NCI-H2196 (cell line): ENCODE measurements around the gene IL17RD.

Experiments used
- DNase-seq: peaks from one replicate; lab custom pipeline; 2025; ENCODE audit not compliant: unreplicated experiment; lab: John Stamatoyannopoulos, UW

IL17RD gene

DNA sequence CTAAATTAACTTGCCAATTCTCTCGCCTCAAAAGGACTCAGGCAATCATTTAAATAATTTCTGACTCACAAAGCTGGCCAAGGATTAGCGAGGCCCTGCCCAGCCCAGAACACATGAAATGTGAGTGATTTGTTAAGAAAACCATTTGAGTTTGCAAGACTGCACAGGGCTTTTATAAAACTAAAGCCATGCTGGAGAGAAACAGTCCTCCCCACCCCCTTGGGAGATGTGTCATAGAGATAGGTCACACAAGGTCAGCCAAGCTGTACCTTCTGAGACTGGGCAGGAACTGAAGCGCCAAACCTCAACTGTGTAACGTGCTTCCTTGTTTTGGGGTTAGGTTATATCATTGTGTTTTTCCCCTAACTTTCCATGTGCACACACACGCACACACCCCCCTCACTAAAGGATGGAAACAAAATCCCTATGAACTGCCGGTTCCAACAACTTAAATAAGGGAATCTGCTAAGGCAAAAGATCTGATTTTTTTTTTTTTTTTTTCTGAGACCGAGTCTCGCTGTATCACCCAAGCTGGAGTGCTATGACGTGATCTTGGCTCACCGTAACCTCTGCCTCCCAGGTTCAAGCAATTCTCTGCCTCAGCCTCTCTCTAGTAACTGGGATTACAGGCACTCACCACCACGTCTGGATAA lies 96.6 kb downstream of the IL17RD start:
- DNase-seq = no peak

DNA sequence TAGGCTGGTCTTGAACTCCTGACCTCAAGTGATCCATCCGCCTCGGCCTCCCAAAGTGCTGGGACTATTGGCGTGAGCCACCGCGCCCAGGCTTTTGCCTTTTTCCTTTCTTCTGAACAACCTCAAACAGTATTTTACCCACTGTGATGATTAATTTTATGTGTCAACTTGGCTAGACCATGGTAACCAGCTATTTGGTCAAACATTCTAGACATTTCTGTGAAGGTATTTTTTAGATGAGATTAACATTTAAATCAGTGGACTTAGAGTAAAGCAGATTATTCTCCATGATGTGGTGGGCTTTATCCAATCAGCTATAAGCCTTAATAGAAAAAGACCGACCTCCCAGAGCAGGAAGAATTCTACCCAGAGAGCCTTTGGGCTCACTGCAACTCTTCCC lies 98.7 kb downstream of the IL17RD start:
- DNase-seq = no peak

DNA sequence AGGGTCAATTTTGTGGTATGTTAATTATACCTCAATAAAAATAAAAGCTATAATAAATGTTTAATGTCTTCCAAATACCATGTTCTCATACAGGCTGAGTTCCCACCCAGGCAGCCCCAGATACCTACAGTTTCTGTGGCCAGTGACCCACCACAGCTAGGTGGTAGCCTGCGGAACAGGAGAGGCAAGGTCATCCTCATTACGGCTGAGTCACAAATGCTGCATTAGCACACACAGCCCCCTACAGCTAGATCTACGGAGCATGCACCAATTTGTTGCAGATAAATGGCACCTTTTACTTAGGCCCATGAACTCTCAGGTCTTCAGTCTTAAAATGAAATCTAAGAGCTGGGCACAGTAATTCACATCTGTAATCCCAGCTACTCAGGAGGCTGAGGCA lies 99.6 kb downstream of the IL17RD start:
- no peak for DNase-seq

DNA sequence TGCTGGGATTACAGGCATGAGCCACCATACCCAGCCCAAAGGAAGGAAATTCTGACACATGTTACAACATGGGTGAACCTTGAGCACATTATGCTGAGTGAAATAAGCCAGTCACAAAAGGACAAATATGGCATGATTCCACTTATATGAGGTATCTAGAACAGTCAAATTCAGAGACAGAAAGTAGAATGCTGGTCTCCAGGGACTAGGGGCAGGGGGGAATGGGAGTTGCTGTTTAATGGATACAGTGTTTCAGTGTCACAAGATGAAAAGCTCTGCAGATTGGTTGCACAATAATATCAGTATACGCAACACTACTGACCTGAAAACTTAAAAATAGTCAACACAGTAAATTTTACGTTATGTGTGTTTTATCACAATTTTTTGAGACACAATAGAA lies 100.6 kb downstream of the IL17RD start:
- no peak for DNase-seq

DNA sequence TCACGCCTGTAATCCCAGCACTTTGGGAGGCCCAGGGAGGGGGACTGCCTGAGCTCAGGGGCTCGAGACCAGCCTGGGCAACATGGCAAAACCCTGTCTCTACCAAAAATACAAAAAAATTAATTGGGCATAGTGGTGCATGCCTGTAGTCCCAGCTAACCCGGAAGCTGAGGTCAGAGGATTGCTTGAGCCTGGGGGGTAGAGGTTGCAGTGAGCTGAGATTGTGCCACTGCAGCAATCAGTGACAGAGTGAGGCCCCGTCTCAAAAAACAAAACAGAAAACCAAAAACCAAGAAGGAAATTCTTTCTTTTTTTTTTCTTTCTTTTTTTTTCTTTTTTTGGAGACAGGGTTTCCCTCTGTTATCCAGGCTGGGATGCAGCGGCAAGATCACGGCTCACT lies 101.2 kb downstream of the IL17RD start:
- DNase-seq = no peak

DNA sequence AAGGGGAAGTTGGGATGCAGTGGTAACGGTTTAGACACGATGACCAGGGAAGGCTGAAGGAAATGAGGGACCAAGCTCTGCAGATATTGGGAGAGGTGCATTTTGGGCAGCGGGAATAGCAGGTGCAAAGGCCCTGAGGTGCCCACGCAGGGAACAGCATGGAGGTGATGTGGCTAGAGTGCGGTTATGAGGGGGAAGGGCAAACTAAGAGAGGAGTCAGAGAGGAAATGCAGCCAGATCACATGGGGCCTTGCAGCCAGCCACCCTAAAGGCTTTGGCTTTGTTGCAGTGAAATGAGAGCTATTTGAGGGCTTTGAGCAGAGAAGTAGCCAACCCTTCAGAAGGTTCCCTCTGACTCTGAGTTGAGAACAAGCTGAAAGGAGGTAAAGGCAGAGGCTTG lies 102.1 kb downstream of the IL17RD start:
- no peak for DNase-seq

DNA sequence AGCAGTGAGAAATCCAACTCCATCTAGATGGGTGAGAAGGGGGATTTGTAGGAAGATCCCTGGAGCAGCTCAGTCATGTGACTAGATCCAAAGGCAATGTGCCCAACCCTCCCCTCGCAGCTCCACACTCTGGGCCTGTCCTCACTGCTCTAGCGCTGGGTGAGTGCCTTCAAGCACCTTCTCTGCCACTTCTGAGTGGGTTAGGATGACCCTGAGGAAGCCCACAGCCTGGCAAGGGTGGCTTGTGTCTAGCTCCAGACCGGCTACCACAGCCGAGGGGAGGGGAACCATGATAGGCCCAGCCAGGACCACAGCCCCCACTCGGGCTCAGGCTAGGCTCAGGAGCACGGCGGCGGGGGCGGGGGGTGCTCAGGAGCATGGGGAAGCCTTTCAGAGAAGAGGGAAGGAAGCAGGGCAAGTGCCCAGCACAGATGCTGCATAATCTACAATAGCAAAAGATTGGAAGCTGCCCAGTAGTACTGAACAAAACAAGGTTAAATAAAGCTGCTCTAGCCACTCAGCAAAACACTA lies 103.0 kb downstream of the IL17RD start:
- no peak for DNase-seq

DNA sequence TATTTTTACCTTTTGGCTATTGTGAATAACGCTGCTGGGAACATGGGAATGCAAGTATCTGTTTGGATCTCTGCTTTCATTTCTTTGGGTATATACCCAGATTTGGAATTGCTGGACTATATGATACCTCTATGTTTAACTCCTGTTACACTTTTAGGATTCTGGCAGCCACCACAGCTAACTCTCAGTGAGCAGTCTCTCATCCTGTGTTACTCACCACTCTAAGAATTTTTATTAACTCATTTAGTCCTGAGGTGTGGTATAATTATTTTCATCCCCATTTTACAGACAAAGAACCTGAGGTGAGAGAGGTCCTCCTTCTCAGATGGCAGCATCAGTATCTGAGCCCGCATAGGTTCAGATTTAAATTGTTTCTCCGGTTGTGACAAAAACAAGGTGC lies 103.6 kb downstream of the IL17RD start:
- DNase-seq = no peak

DNA sequence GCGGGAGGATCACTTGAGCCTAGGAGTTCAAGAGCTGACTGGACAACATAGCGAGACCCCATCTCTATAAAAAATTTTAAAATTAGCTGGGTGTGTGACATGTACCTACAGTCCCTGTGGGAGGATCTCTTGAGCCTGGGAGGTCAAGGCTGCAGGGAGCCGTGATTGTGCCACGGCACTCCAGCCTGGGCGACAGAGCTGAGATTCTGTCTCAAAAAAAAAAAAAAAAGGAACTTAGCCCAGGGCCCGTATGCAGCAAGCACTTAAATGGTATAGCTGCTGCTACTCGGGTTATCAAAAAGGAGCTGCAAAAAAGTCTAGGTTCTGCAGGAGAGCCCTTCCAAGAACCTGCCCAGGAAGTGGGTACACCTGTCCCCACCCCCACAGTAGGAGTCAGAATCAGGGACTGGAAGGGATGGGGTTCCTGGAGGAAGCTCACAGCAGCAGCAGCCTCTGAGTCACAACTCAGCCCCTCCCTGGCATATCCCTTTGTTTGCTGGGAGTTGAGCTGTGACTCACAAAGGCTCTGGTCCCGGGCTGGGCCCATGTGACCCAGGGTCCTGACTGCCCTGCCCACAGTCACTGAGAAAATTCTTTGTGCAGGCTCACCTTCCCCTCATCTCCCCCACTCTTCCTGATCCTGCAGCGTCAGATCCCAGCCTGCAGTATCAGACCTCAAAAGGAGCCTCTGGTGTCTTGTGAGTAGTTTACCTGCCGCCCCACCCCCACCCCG lies 104.9 kb downstream of the IL17RD start, which contains the start of gene SPATA12:
SPATA12 (plus strand) TSS at position 576 of the 733 bp plus-strand sequence. CDS start 13,031 bp downstream, outside the sequence.
- DNase-seq = peak; percentile 57

DNA sequence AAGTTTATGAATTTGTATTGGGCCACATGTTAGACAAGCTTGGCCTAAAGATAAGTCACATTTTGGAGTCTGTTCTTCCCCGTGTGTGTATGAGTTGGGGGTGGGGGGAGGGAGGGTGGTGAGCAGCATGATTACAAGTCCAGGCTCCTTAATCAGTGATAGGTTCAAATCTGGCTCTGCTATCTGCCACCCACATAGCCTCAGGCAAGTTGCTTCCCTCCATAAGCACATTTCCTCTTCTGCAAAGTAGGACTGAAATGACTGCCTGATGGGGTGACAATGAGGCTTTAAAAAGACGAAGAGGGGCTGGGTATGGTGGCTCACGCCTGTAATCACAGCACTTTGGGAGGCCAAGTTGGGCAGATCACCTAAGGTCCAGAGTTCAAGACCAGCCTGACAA lies 105.7 kb downstream of the IL17RD start:
- no peak for DNase-seq

DNA sequence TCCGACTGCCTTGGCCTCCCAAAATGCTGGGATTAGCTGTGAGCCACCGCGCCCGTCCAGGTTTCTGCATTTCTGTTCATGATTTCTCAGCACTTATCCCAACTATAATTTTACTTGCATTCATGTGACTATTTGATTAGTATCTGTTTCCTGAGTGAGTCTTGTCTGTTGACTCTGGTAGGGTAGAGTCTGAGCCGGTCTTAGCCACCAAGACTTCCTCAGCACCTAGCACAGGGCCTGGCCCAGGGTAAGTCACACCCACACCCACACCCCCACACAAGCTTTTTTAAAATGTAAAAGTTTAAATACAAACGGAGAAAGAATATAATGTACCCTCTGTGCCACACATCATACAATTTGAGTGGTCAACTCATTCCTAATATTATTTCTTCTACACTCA lies 107.8 kb downstream of the IL17RD start:
- no peak for DNase-seq

DNA sequence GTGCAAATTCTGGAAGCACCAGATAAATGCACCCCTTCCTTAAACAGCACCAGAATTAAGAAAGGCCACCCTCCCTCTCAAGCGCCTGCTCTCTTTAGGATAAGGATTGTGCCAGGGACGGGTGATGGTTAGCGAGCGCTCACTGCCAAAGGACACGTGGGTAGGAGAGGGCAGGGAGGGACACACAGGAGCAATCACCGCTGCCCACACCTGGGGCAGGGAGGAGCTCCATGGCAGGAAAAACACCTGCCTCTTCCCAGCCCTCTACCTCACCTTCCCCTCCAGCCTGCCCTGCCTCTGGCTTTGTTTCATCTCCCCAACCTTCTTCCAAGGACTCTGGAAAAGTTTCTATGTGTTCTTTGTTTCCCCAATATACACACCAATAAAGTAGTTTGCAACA lies 112.0 kb downstream of the IL17RD start:
- no peak for DNase-seq

DNA sequence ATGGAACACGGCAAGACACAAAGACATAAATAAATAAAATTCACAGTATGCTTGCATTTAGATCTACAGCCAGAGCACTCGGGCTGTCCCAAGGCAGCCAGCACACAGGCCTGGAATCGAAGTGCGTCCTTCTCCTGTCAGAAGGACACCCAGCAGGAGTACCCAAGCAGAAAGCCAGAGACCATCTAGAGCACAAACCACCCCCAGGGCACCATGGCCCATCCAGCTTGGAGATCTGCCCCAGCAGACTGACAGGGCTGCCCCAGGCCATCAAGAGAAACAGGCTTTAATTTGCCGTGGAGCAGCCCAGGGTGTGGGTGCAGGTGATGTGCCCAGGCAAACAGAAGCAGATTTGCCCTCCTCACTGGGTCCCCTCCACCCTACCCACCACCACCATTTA lies 112.5 kb downstream of the IL17RD start:
- DNase-seq = no peak

DNA sequence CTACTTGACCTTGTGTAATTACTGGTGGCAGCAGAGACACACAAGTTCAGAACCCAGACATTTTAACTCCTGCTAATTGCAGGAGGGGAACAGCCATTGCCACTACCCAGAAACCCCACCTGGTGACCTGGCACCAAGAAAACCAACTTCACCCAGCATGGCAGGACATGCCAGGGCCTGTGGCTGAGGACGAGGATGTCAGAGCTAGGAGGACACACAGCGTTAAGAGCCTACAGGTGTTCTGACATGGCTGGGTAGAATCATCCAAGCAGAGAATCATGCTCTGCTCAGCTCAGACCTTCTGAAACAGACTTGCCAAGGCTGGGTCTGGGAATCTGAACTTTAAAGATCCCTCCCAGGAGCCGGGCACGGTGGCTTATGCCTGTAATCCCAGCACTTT lies 116.4 kb downstream of the IL17RD start:
- DNase-seq = peak; percentile 12

DNA sequence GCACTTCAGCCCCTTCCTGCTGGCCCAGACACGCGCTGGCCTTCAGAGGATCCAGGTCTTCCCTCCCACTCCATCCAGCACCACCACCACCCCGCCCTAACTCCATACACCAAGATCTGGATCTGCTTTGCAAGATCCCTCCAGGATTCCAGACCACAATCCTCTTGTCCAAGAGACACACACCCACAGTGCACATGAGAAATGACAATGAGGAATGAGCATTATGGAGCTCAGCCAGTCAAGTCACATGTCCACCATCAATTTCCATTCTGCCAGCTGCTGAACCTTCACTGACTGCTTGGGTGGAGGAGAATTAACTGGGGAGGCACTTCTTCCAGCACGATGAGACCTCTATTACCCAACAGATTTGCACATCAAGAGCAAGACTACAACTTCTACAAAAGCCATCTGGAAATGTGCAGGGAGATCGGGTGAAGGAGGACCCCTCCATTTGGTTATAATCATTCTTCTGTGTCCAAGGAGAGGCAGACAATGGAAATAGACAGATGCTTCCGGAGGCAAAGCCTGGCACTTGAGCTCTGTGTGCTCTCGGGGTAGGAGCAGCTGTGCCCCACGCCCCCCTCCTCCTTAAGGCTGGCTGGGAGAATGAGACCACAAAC lies 117.0 kb downstream of the IL17RD start:
- DNase-seq = peak; percentile 40

DNA sequence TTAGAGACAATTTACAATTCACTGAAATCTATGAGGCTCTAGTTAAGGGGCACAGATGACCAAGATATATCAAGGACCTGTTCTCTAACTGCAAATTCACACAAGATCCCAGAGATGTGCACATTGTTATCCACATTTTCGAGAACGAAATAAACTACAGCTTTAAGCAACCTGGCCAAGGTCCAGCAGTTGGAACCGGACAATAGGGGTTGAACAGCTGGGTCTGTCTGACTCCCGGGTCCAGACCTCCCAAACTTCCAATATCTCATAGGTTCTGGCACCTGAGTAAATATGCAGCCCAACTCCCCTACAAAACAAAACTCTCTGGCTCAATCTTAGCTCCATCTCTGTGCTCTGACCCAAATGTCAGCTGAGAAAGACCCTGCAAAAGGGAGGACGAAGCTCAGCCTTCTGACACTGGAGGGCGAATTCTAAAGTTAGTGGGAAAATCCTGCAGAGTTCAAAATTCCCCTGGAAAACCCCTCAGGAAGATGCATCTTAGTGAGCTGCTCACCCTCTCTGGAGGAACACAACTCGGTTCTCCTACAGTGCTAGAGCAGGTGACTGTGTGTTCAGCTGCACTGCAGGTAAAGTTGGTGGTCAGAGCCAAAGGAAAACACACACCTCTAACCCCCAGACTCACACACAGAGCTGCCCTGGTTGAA lies 118.9 kb downstream of the IL17RD start:
- no peak for DNase-seq

DNA sequence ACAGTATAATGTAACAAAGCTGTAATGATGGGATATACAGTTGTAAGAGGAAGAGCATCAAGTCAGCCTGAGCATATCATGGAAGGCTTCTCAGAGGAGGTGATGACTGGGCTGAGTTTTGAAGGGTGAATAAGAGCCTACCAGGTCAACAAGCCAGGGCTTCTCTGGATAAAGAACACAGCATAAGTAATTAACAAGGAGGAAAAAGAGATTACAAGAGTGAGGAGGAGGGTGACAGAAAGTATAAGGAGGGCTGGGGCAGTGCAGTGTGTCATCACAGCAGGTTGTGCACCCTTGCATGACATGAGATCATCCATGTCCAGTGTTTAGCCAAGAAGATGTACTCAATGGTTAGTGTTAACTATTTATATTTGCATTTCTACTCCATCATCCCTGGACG lies 121.6 kb downstream of the IL17RD start:
- DNase-seq = no peak

DNA sequence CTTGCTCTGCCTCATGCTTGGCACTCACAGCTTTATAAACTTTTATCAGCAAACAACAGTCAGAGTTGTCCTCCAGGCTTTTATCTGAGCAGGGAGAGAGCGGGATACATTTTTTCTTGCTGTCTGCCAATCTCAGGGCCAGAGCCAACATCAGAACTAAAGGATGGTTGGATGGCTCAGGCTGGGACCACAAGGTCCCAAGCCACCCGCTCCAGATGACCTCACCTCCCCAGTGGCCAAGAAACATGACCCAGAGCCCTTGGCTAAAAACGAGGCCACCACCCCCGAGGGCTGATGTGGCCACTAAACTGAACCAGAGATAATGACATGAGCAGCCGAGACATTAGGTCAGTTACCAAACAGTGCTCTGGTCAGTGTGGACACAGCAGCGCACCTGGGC lies 123.5 kb downstream of the IL17RD start:
- DNase-seq = no peak
